ENCODE measurements around the gene ISYNA1. TPM values are rescaled to one million over a fixed set of nuclear protein-coding genes. Genes with fewer than 3 reads are reported as not detected.

Gene ISYNA1
- total and polyA plus RNA-seq, 2 donors (not counting 3 experiments of a cell fraction or from before 2014, with no cell fraction given), result 69.0 to 70.2 TPM

- no peak overlapping the region for H2AFZ ChIP-seq (ENCODE audit: low read depth, low read length)
- no peaks in the 10 kb centered on the region for H4K20me1 ChIP-seq (replicated peaks; ENCODE audit: control insufficient read depth, extremely low read depth, insufficient read depth, low read length)
- BruUV-seq (replicated peaks), result no TSS peak
- H3K4me1 ChIP-seq (ENCODE audit: control insufficient read depth, extremely low read depth, insufficient read depth, low read length), result peaks cover 13% of the 10 kb centered on the region
- FAIRE-seq (no peak), DNase-seq (ENCODE audit: low read depth, low spot score) (no peak)
- no peak overlapping the region for H3K27ac ChIP-seq (ENCODE audit: insufficient read depth, low read depth, low read length)
- intact Hi-C loops (cut with micrococcal nuclease), result no loop called here
- TF ChIP-seq POLR2AphosphoS5 (IDR thresholded peaks at IDR 0.05; ENCODE audit: insufficient read depth, low read depth, low read length) (no peak), EZH2 (IDR thresholded peaks at IDR 0.05; ENCODE audit: borderline replicate concordance, low read depth, low read length, severe bottlenecking) (no peak), MYC (IDR thresholded peaks at IDR 0.05; ENCODE audit: low read depth, low read length) (no peak), JUN (IDR thresholded peaks at IDR 0.05; ENCODE audit: borderline replicate concordance, insufficient read depth, insufficient read length, low read depth) (no peak), GATA2 (IDR thresholded peaks at IDR 0.05; ENCODE audit: insufficient read depth, insufficient read length, low read depth, low read length) (no peak), CTCF (IDR thresholded peaks at IDR 0.05; ENCODE audit: extremely low read depth in 1 of 2, insufficient read depth in 1 of 2, low read depth in 1 of 2, low read length in 2 of 2) (no peak), FOS (IDR thresholded peaks at IDR 0.05; ENCODE audit: borderline replicate concordance, insufficient read depth, low read length) (no peak), POLR2A (IDR thresholded peaks at IDR 0.05; ENCODE audit: low read depth, low read length) (no peak), MAX (IDR thresholded peaks at IDR 0.05; ENCODE audit: insufficient read depth, insufficient read length) (no peak)
- no peak overlapping the region for H3K4me3 ChIP-seq (replicated peaks in 1 of 3; ENCODE audit: insufficient read depth in 1 of 3, low read depth in 1 of 3, low read length in 3 of 3)
- dilution Hi-C loops (cut with MboI; ENCODE audit: extremely low pct_ligation_motif_present, low sequenced_read_pairs), result no loop called here
- H3K9me3 ChIP-seq (replicated peaks; ENCODE audit: control insufficient read depth, insufficient read depth, low read length), result no peaks in the 10 kb centered on the region
- H3K9me1 ChIP-seq (replicated peaks; ENCODE audit: control insufficient read depth, extremely low read depth, insufficient read depth, low read length), result no peaks in the 10 kb centered on the region
- H3K9ac ChIP-seq (replicated peaks; ENCODE audit: extremely low read depth, insufficient read depth, low read length), result no peak overlapping the region
- H3K36me3 ChIP-seq (ENCODE audit: control insufficient read depth in 2 of 2, extremely low read depth in 1 of 2, insufficient read depth in 2 of 2, low read length in 2 of 2), result peaks cover 0 to 9% of the 10 kb centered on the region in 2 experiments
- no peak overlapping the region for H3K4me2 ChIP-seq (ENCODE audit: insufficient read depth, low read length)
- ChIA-PET POLR2A (no interaction called here), CTCF (interaction anchor here (0.9 to 1.1 kb wide), 3 partner anchors 13 to 119 kb away, joined by 3 to 4 read pairs (median 3); no protein-coding TSS in a partner anchor)
- H3K79me2 ChIP-seq (ENCODE audit: control insufficient read depth, insufficient read depth, low read length), result peaks cover 30% of the 10 kb centered on the region
- H3K27me3 ChIP-seq (ENCODE audit: control insufficient read depth in 2 of 2, insufficient read depth in 2 of 2, low read length in 2 of 2), result no peaks in the 10 kb centered on the region
Measured at GRCh38 chr19:18475004-18475453, 37.1 kb upstream of the ISYNA1 start.
